ENCODE results near the gene TSC22D2. TPM values are rescaled to one million over a fixed set of nuclear protein-coding genes. Genes with fewer than 3 reads are reported as not detected.
"Not testable (repeated sequence)": the region's sequence is repeated elsewhere in the genome, so short reads cannot be mapped to it uniquely, and the experiment has no call there.

The TSC22D2 gene
- total RNA-seq, 2 donors from 2014 or later = 22.4 to 28.3 TPM

GRCh38 chr3:150461399-150461798 lies 53.3 kb downstream of the TSC22D2 start:
- ATAC-seq (no peak), DNase-seq (no peak)
- intact Hi-C loops (cut with DNase I, micrococcal nuclease) = no loop called here

DNA sequence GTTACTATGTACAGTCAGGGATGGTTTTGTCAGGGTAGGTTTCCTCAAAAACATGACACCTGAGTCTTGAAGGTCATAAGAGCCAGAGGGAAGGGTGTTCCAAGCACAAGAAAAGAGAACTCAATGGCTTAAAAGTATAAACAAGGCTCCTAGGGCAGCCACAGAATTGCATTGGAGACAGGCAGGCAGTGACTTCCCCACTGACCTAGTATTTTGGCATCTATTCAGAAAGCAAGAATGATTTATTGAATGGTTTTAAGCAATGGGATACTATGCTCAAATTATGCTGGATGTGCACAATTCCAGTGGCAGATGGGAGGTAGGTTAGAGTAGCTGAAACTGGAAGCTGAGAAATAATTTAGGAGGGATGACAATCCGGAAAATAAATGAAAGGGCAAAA lies 54.0 kb downstream of the TSC22D2 start:
- ATAC-seq = peak; percentile 19
- intact Hi-C loops (cut with DNase I, micrococcal nuclease) = no loop called here

DNA sequence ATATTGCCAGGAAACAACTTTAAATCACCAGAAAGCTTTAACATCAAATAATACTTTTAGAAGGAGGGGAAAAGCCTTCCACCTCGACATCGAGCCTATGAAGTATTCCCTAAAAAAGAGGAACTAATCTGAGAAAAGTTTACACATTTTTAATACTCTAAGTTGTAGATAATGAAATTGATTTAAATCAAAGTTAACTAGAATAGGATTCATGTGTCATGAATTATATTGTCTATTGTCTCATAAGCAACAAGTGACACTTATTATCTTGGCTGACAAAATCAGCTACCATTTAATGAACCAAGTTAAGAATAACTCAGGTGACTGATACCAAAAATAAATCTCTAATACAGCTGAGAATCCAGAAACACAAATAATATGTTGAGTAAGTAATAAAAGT lies 56.6 kb downstream of the TSC22D2 start:
- no peak for ATAC-seq
- DNase-seq = no peak
- intact Hi-C loops (cut with DNase I, micrococcal nuclease) = no loop called here

More for the DNA sequence above, 54.0 kb downstream of the TSC22D2 start:
- no peak for DNase-seq

DNA sequence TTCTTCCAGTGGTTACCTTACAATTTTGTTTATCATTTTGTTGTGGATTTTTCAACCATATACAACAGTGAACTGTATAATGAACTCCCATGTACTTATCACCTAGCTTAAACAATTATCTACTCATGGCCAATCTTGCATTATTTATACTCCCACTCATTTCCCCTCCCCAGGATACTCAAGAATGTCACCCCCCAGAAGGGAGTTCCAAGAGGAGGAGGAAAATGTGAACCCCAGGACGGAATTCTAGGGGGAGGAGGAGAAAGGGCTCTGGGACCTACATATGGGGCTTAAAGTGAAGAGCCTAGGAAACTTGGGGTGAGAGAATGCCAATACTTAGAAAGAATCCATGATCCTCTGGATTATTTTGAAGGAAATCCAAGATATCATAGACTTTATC lies 59.3 kb downstream of the TSC22D2 start:
- intact Hi-C loops (cut with DNase I, micrococcal nuclease) = no loop called here
- ATAC-seq = no peak
- no peak for DNase-seq

DNA sequence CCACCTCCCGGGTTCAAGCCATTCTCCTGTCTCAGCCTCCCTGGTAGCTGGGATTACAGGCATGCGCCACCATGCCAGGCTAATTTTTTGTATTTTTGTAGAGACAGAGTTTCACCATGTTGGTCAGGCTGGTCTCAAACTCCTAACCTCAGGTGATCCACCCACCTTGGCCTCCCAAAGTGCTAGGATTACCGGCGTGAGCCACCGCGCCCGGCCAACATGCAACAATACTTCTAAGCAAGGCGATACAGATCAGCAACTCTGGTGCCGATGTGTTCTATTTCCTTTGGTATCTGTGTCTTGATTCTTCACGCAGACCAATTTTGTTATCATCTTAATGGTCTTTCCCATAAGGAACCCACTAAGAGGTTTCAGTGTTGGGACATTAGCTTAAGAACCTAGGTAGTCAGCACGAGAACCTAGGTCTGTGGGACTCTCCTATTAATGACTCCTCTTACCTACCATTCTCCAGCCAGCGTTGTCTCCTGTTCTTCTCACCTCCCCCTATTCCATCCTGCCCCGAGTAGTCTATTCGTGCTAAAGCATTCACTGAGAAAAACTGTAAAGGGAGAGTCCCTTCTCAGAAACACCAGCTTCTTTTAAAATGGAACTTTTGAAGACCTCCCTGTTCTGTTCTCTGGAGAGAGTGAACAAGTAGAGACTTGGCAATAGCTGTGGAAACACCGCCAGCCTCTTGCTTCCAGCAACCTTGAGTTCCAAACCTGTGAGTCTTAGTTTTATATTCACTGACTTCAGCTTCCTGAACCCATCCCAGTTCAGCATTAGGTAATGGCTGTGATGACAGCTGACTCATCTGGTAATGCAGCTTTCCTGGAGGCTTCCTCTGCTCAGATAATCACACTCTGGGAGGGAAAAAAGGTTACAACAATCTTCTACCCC lies 61.2 kb downstream of the TSC22D2 start:
- ATAC-seq (peak; percentile 89), DNase-seq (peak; percentile 48 to 62)
- intact Hi-C loops (cut with DNase I, micrococcal nuclease) = no loop called here

GRCh38 chr3:150469931-150470740 lies 62.0 kb downstream of the TSC22D2 start:
- intact Hi-C loops (cut with DNase I, micrococcal nuclease) = no loop called here
- DNase-seq (no peak), ATAC-seq (peak; percentile 92)

DNA sequence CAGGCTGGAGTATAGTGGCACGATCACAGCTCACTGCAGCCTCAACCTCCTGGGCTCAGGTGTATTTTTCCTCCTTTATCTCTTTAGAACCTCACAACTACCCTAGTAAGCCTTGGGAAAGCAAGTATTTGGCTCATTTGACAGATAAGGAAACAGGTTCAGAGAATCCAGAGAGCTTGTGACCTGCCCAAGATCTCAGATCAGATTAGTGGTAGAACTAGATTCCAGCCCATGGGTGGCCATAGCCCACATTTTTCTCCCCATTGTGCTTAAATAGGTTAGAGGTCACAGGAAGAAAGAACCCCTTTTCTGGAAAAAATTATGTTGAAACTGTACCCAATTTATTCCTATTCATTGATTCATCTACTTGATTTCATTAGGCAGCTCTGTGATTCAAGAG lies 64.3 kb downstream of the TSC22D2 start:
- no peak for ATAC-seq
- DNase-seq = no peak
- intact Hi-C loops (cut with DNase I, micrococcal nuclease) = no loop called here

- ATAC-seq; intact Hi-C loops (cut with DNase I, micrococcal nuclease); DNase-seq: not testable (repeated sequence)
Measured at GRCh38 chr3:150473161-150473560, 65.1 kb downstream of the TSC22D2 start.

DNA sequence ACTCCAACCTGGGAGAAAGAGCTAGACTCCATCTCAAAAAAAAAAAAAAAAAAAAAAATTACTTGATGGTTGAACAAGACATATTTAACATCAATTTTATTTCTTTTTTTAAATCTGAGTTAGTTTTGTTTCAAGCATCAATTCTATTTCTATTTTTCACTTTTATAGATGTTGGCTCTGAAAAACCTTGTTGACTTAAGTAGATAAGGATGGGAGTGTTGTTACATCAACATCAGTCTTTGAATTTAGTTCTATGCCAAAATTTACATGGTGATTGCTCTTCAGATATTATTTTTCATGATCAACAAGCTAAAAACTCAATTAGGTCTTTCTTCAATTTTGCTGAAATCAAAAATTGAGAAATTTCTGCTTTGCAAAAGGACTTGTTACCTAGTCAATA lies 71.3 kb downstream of the TSC22D2 start:
- intact Hi-C loops (cut with DNase I, micrococcal nuclease) = no loop called here
- ATAC-seq = peak; percentile 54
- DNase-seq = no peak

DNA sequence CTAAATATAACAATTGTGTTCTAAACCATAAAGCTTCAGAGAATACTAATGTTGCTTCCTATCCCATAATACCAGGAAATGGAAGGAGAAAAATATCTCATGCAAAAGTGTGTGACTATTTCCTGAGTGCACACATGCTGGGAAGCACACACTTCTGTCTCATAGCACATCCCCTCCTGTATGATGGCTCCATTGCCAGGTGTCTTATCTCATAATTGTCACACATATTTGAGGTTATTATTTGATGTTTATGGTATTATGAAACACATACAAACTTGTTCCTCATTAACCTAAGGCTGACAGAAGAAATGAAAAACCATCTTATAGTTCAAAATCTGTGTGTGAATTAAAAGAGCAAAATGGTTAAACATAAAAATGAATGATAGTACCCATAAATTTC lies 72.8 kb downstream of the TSC22D2 start:
- intact Hi-C loops (cut with DNase I, micrococcal nuclease) = no loop called here
- ATAC-seq (peak; percentile 81), DNase-seq (no peak)

GRCh38 chr3:150483226-150483625 lies 75.1 kb downstream of the TSC22D2 start:
- DNase-seq = no peak
- intact Hi-C loops (cut with DNase I, micrococcal nuclease) = no loop called here
- ATAC-seq = no peak

- intact Hi-C loops (cut with DNase I, micrococcal nuclease) = no loop called here
- no peak for ATAC-seq
- DNase-seq = no peak
Measured at GRCh38 chr3:150484410-150484809, 76.3 kb downstream of the TSC22D2 start.

DNA sequence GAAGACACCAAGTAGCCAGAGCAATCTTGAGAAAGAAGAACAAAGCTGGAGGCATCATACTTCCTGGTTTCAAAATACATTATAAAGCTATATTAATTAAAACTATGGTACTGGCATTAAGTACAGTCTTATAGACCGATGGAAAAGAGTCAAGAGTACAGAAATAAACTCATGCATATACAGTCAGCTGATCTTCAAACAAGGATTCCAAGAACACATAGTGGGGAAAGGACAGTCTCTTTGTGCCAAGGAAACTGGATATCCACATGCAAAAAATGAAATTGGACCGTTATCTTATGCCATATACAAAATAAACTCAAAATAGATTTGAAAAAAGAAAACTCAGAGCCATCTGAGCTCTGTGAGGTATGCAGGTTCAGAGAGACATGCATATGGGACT lies 80.8 kb downstream of the TSC22D2 start:
- DNase-seq = no peak
- intact Hi-C loops (cut with DNase I, micrococcal nuclease) = no loop called here
- no peak for ATAC-seq

DNA sequence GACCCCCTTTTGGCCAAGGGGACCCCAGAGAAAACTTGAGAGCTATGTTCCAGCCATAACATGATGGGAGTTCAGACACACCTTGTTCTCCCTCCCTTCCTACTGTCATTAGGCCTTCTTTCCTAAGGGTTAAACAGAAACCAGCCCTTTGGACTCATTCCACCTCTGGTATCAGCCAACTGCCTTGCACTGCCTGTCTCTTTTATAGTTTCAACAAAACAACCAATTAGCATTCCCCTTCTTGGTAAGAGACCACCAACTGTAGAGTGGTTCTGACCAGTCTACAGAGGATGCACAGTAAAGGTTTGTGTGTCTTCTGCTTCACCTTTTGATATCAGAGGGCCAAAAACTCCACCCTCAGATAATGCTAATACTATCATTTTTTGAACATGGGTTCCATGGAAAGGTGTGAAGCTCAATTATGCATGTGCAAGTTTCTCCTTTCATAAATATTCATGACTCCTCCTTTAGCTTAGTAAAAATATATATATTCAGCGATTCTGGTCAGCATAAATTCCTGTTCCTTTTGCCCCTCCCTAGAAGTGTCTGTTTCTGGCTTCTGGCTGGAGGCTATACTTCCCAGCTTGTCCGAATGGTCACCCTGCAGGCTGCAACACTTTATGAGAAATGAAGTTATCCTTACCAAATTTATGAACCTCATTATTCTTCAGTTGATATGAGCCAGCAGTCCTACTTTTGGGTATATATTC lies 82.3 kb downstream of the TSC22D2 start:
- ATAC-seq (peak; percentile 93), DNase-seq (no peak)
- intact Hi-C loops (cut with DNase I, micrococcal nuclease) = loop anchor here (10.0 kb wide), 3 partner anchors 76 to 256 kb away; no protein-coding TSS in a partner anchor

DNA sequence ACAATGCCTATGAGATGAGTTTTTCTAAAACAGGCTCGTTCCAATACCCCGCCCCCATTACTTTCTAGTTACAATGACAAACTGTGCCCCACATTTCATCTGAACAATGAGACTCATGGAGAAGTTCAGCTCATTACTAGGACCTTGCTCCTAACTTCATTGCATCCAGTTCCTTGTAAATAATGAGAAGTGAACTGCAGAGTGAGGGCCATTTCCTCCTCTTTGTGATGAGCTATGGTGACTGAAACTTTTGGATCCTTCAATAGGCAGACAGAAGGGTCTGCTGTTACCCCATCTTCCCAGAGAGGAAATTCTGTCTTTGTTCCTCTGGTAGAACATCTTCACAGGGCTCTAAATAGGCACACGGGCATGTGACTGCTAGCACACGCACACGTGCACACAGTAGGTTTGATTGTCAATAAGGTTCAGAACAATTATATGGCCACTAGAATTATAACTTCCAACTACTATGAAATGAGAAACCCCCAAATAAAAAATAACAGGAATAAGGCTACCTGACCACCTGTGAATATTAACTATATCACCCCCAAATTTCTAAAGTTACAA lies 86.4 kb downstream of the TSC22D2 start:
- ATAC-seq (peak; percentile 47), DNase-seq (no peak)
- intact Hi-C loops (cut with DNase I, micrococcal nuclease) = loop anchor here (10.0 kb wide), 3 partner anchors 80 to 260 kb away; no protein-coding TSS in a partner anchor

GRCh38 chr3:150495149-150495548 lies 87.1 kb downstream of the TSC22D2 start:
- intact Hi-C loops (cut with DNase I, micrococcal nuclease) = loop anchor here (10.0 kb wide), 3 partner anchors 80 to 260 kb away; no protein-coding TSS in a partner anchor
- ATAC-seq = peak; percentile 53
- no peak for DNase-seq

- intact Hi-C loops (cut with DNase I, micrococcal nuclease) = loop anchor here (10.0 kb wide), 3 partner anchors 81 to 261 kb away; no protein-coding TSS in a partner anchor
- ATAC-seq = peak; percentile 51
- DNase-seq = no peak
Measured at GRCh38 chr3:150495563-150496168, 87.6 kb downstream of the TSC22D2 start.

GRCh38 chr3:150497956-150498355 lies 89.9 kb downstream of the TSC22D2 start:
- intact Hi-C loops (cut with DNase I, micrococcal nuclease) = loop anchor here (10.0 kb wide), 3 partner anchors 83 to 263 kb away; no protein-coding TSS in a partner anchor
- ATAC-seq (peak; percentile 59), DNase-seq (no peak)
